GM12878 (cell line): ENCODE measurements around the gene PNPLA8. TPM values are rescaled to one million over a fixed set of nuclear protein-coding genes. Genes with fewer than 3 reads are reported as not detected.

Source experiments
- CTCF ChIP-seq, 3 experiments: IDR thresholded peaks in 2 of 3; conservative IDR thresholded peaks in 1 of 3; 2 replicates each; pipeline ENCODE4 v1.5.1; 2011; ENCODE audit warnings: low read depth in 3 of 3, low read length in 3 of 3, mild to moderate bottlenecking in 3 of 3, control low read depth in 2 of 3, moderate library complexity in 2 of 3, inconsistent platforms in 1 of 3, mixed read lengths in 1 of 3; ENCODE audit not compliant: control insufficient read depth in 2 of 3, insufficient read depth in 1 of 3; ENCODE audit errors: extremely low read depth in 1 of 3
- HDAC2 ChIP-seq: fragments of 200-600 bp; sonication (generic); IDR thresholded peaks from 2 replicates; pipeline ENCODE4 v1.6.1; 2017
- HDGF ChIP-seq: fragments of 450-650 bp; IDR thresholded peaks from 2 replicates; pipeline ENCODE4 v1.6.1; 2016; ENCODE audit warnings: antibody characterized with exemption
- IKZF1 ChIP-seq: fragments of 450-650 bp; conservative IDR thresholded peaks from 2 replicates; pipeline ENCODE4 v1.6.1; 2017; ENCODE audit warnings: antibody characterized with exemption, mild to moderate bottlenecking
- NBN ChIP-seq: fragments of 450-650 bp; IDR thresholded peaks from 2 replicates; pipeline ENCODE4 v1.6.1; 2016
- POLR2AphosphoS2 ChIP-seq: IDR thresholded peaks from 2 replicates; pipeline ENCODE4 v1.6.1; 2011; ENCODE audit warnings: low read depth, mild to moderate bottlenecking, low read length, improper control_type of control experiment, moderate library complexity
- SMAD5 ChIP-seq: IDR thresholded peaks from 2 replicates; pipeline ENCODE4 v1.6.1; 2016; ENCODE audit warnings: antibody characterized with exemption, low read depth
- TAF1 ChIP-seq: IDR thresholded peaks from 2 replicates; pipeline ENCODE4 v1.6.1; 2011; ENCODE audit warnings: mild to moderate bottlenecking, low read depth, low read length, borderline replicate concordance
- TARDBP ChIP-seq: IDR thresholded peaks from 2 replicates; pipeline ENCODE4 v1.6.1; 2016; ENCODE audit warnings: borderline replicate concordance
- polyA plus RNA-seq, 11 experiments: library from polyadenylated mRNA; depleted of rRNA in 4 of 11; unstranded in 6 of 11; stranded (reverse) in 5 of 11; fragments of >200 nt; fragmentation: Nextera tagmentation in 4 of 11; fragmentation: Illumina TruSeq in 1 of 11; extraction: Ambion mirVana in 4 of 11; extraction: Trizol in 1 of 11; gene quantifications; 1 replicate in 1 of 11; 2 replicates in 10 of 11; pipeline versions ENCODE4 v1.2.1 to v1.2.3, GENCODE V29; 2011 to 2016; ENCODE audit warnings: inconsistent platforms in 2 of 11, missing spikeins in 2 of 11, low read depth in 1 of 11
- total RNA-seq, 4 experiments: library from RNA; depleted of rRNA in 3 of 4; stranded (reverse); fragments of >200 nt in 3 of 4; fragmentation: Illumina TruSeq in 1 of 4; extraction: Trizol in 1 of 4; gene quantifications; 2 replicates each; pipeline versions ENCODE4 v1.2.1 to v1.2.3, GENCODE V29; 2013 to 2021
- TF ChIP-seq, protein P1 (sequence below): fragments of 450-650 bp; IDR thresholded peaks from 2 replicates; pipeline ENCODE4 v1.6.1; 2017; ENCODE audit warnings: mild to moderate bottlenecking, low read depth, inconsistent platforms; ENCODE audit not compliant: poor library complexity, severe bottlenecking
- TF ChIP-seq, protein P2 (sequence below): IDR thresholded peaks from 2 replicates; pipeline ENCODE4 v1.6.1; 2012; ENCODE audit warnings: improper control_type of control experiment, low read depth, low read length; ENCODE audit not compliant: insufficient replicate concordance

PNPLA8 gene
- total and polyA plus RNA-seq, 10 of the 15 experiments (the other 5 are each of a cell fraction or from before 2014, with no cell fraction given), result 8.0 to 16.3 (median 12.2) TPM

- no peak for TF ChIP-seq CTCF (IDR thresholded peaks at IDR 0.05 in 2 of 3, conservative IDR thresholded peaks at IDR 0.05 in 1 of 3; ENCODE audit: control insufficient read depth in 2 of 3, extremely low read depth in 1 of 3, insufficient read depth in 1 of 3, low read depth in 3 of 3, low read length in 3 of 3)
- TF ChIP-seq HDGF, result no peak
- TF ChIP-seq, protein P1, sequence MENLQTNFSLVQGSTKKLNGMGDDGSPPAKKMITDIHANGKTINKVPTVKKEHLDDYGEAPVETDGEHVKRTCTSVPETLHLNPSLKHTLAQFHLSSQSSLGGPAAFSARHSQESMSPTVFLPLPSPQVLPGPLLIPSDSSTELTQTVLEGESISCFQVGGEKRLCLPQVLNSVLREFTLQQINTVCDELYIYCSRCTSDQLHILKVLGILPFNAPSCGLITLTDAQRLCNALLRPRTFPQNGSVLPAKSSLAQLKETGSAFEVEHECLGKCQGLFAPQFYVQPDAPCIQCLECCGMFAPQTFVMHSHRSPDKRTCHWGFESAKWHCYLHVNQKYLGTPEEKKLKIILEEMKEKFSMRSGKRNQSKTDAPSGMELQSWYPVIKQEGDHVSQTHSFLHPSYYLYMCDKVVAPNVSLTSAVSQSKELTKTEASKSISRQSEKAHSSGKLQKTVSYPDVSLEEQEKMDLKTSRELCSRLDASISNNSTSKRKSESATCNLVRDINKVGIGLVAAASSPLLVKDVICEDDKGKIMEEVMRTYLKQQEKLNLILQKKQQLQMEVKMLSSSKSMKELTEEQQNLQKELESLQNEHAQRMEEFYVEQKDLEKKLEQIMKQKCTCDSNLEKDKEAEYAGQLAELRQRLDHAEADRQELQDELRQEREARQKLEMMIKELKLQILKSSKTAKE, result no peak
- TF ChIP-seq SMAD5, result no peak
- TF ChIP-seq, protein P2, sequence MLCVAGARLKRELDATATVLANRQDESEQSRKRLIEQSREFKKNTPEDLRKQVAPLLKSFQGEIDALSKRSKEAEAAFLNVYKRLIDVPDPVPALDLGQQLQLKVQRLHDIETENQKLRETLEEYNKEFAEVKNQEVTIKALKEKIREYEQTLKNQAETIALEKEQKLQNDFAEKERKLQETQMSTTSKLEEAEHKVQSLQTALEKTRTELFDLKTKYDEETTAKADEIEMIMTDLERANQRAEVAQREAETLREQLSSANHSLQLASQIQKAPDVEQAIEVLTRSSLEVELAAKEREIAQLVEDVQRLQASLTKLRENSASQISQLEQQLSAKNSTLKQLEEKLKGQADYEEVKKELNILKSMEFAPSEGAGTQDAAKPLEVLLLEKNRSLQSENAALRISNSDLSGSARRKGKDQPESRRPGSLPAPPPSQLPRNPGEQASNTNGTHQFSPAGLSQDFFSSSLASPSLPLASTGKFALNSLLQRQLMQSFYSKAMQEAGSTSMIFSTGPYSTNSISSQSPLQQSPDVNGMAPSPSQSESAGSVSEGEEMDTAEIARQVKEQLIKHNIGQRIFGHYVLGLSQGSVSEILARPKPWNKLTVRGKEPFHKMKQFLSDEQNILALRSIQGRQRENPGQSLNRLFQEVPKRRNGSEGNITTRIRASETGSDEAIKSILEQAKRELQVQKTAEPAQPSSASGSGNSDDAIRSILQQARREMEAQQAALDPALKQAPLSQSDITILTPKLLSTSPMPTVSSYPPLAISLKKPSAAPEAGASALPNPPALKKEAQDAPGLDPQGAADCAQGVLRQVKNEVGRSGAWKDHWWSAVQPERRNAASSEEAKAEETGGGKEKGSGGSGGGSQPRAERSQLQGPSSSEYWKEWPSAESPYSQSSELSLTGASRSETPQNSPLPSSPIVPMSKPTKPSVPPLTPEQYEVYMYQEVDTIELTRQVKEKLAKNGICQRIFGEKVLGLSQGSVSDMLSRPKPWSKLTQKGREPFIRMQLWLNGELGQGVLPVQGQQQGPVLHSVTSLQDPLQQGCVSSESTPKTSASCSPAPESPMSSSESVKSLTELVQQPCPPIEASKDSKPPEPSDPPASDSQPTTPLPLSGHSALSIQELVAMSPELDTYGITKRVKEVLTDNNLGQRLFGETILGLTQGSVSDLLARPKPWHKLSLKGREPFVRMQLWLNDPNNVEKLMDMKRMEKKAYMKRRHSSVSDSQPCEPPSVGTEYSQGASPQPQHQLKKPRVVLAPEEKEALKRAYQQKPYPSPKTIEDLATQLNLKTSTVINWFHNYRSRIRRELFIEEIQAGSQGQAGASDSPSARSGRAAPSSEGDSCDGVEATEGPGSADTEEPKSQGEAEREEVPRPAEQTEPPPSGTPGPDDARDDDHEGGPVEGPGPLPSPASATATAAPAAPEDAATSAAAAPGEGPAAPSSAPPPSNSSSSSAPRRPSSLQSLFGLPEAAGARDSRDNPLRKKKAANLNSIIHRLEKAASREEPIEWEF, result no peak
- no peak for TF ChIP-seq POLR2AphosphoS2
- TF ChIP-seq IKZF1, result no peak
- TF ChIP-seq NBN, result no peak
- no peak for TF ChIP-seq TAF1
- TF ChIP-seq TARDBP, result no peak
- TF ChIP-seq HDAC2, result no peak
Observed at GRCh38 chr7:108461840-108462239, 64.1 kb downstream of the PNPLA8 start (continued).
